HepG2 (cell line): ENCODE results near the gene ARMH1. TPM values are rescaled to one million over a fixed set of nuclear protein-coding genes. Genes with fewer than 3 reads are reported as not detected.

Experiments used
- CHD4 ChIP-seq: fragments of 200-600 bp; sonication (generic); IDR thresholded peaks from 2 replicates; pipeline ENCODE4 v1.7.0; 2017; ENCODE audit warnings: mild to moderate bottlenecking, low read length, borderline replicate concordance
- EEA1 ChIP-seq: sonication (generic); formaldehyde crosslinking; IDR thresholded peaks from 2 replicates; pipeline ENCODE4 v1.5.1; 2020; ENCODE audit warnings: mild to moderate bottlenecking, missing genetic modification reagents, borderline replicate concordance
- ERF ChIP-seq: IDR thresholded peaks from 2 replicates; pipeline ENCODE4 v1.6.1; 2018; ENCODE audit warnings: missing biosample characterization, missing genetic modification reagents
- FOXA1 ChIP-seq, 2 experiments: fragments of 450-650 bp in 1 of 2; sonication (generic) in 1 of 2; formaldehyde crosslinking in 1 of 2; IDR thresholded peaks; 2 replicates each; pipeline versions ENCODE4 v1.4.0 to v1.6.1; 2016 to 2020; ENCODE audit warnings: missing genetic modification reagents in 1 of 2
- FOXM1 ChIP-seq: sonication (generic); formaldehyde crosslinking; IDR thresholded peaks from 2 replicates; pipeline ENCODE4 v1.5.0; 2020; ENCODE audit warnings: missing genetic modification reagents
- HMG20A ChIP-seq: IDR thresholded peaks from 2 replicates; pipeline ENCODE4 v1.6.1; 2016; ENCODE audit warnings: borderline replicate concordance
- HMG20B ChIP-seq: conservative IDR thresholded peaks from 2 replicates; pipeline ENCODE4 v1.6.1; 2016; ENCODE audit warnings: missing genetic modification reagents, missing compliant biosample characterization
- ISX ChIP-seq: sonication (generic); formaldehyde crosslinking; conservative IDR thresholded peaks from 2 replicates; pipeline ENCODE4 v1.5.0; 2020; ENCODE audit warnings: missing genetic modification reagents
- KDM6A ChIP-seq: IDR thresholded peaks from 2 replicates; pipeline ENCODE4 v1.6.1; 2016; ENCODE audit warnings: low read depth
- MIER3 ChIP-seq: IDR thresholded peaks from 2 replicates; pipeline ENCODE4 v1.6.1; 2016; ENCODE audit warnings: missing compliant biosample characterization, borderline replicate concordance
- PHF21A ChIP-seq: sonication (generic); formaldehyde crosslinking; IDR thresholded peaks from 2 replicates; pipeline ENCODE4 v1.5.0; 2020; ENCODE audit warnings: mild to moderate bottlenecking, missing genetic modification reagents
- PRMT3 ChIP-seq: sonication (generic); formaldehyde crosslinking; IDR thresholded peaks from 2 replicates; pipeline ENCODE4 v1.8.1; 2022; ENCODE audit warnings: low read depth, mild to moderate bottlenecking, moderate library complexity, missing genetic modification reagents, borderline replicate concordance
- RAD21 ChIP-seq: fragments of 450-650 bp; formaldehyde crosslinking; IDR thresholded peaks from 2 replicates; pipeline ENCODE4 v1.5.0; 2020; ENCODE audit warnings: mild to moderate bottlenecking
- REL ChIP-seq: sonication (generic); formaldehyde crosslinking; conservative IDR thresholded peaks from 2 replicates; pipeline ENCODE4 v1.8.0; 2022; ENCODE audit warnings: mild to moderate bottlenecking, missing genetic modification reagents, moderate library complexity
- RXRA ChIP-seq: sonication (generic); formaldehyde crosslinking; IDR thresholded peaks from 2 replicates; pipeline ENCODE4 v1.5.1; 2020; ENCODE audit warnings: missing genetic modification reagents
- SIN3A ChIP-seq: IDR thresholded peaks from 2 replicates; pipeline ENCODE4 v1.6.1; 2011; ENCODE audit warnings: low read depth, mild to moderate bottlenecking, control low read depth, low read length, borderline replicate concordance
- SMYD3 ChIP-seq: sonication (generic); formaldehyde crosslinking; IDR thresholded peaks from 2 replicates; pipeline ENCODE4 v1.8.1; 2023; ENCODE audit warnings: mild to moderate bottlenecking, missing genetic modification reagents
- SRY ChIP-seq: sonication (generic); formaldehyde crosslinking; IDR thresholded peaks from 2 replicates; pipeline ENCODE4 v1.8.0; 2022; ENCODE audit warnings: mild to moderate bottlenecking, missing genetic modification reagents
- TP53 ChIP-seq: sonication (generic); formaldehyde crosslinking; conservative IDR thresholded peaks from 2 replicates; pipeline ENCODE4 v1.4.0; 2020; ENCODE audit warnings: missing genetic modification reagents
- WIZ ChIP-seq: sonication (generic); formaldehyde crosslinking; IDR thresholded peaks from 2 replicates; pipeline ENCODE4 v1.5.1; 2020; ENCODE audit warnings: mild to moderate bottlenecking, missing genetic modification reagents
- ZNF460 ChIP-seq: sonication (generic); formaldehyde crosslinking; IDR thresholded peaks from 2 replicates; pipeline ENCODE4 v1.5.1; 2020; ENCODE audit warnings: missing genetic modification reagents, mild to moderate bottlenecking, borderline replicate concordance
- ZNF644 ChIP-seq: IDR thresholded peaks from 2 replicates; pipeline ENCODE4 v1.6.1; 2016; ENCODE audit warnings: low read depth
- polyA plus RNA-seq, 8 experiments: library from polyadenylated mRNA; depleted of rRNA in 3 of 8; stranded (reverse) in 7 of 8; unstranded in 1 of 8; fragments of >200 nt; fragmentation: Illumina TruSeq in 4 of 8; extraction: Trizol in 4 of 8; gene quantifications; 2 replicates each; pipeline versions ENCODE4 v1.2.1 to v1.2.3, GENCODE V29; 2011 to 2016; ENCODE audit warnings: low read depth in 4 of 8, missing spikeins in 1 of 8, mixed read lengths in 1 of 8; ENCODE audit not compliant: insufficient read depth in 1 of 8
- total RNA-seq, 5 experiments: library from RNA; depleted of rRNA; stranded (reverse); fragments of >200 nt; fragmentation: Illumina TruSeq; extraction: Trizol; gene quantifications; 2 replicates each; pipeline ENCODE4 v1.2.3, GENCODE V29; 2016; ENCODE audit warnings: low read depth in 1 of 5
- TF ChIP-seq, protein P1 (sequence below): sonication (generic); formaldehyde crosslinking; IDR thresholded peaks from 2 replicates; pipeline ENCODE4 v1.8.0; 2022; ENCODE audit warnings: low read depth, missing genetic modification reagents
- TF ChIP-seq, protein P2 (sequence below): sonication (generic); formaldehyde crosslinking; IDR thresholded peaks from 2 replicates; pipeline ENCODE4 v1.4.0; 2020; ENCODE audit warnings: mild to moderate bottlenecking, missing genetic modification reagents
- TF ChIP-seq, protein P3 (sequence below): sonication (generic); formaldehyde crosslinking; conservative IDR thresholded peaks from 2 replicates; pipeline ENCODE4 v1.8.0; 2022; ENCODE audit warnings: mild to moderate bottlenecking, moderate library complexity, missing genetic modification reagents
- TF ChIP-seq, protein P4 (sequence below): sonication (generic); formaldehyde crosslinking; conservative IDR thresholded peaks from 2 replicates; pipeline ENCODE4 v1.8.0; 2022; ENCODE audit warnings: low read depth, missing genetic modification reagents

ARMH1 gene
- total and polyA plus RNA-seq, 2 of the 13 experiments (the other 11 are each of a cell fraction or from before 2014, with no cell fraction given), result 0.69 TPM; not detected in 1

DNA sequence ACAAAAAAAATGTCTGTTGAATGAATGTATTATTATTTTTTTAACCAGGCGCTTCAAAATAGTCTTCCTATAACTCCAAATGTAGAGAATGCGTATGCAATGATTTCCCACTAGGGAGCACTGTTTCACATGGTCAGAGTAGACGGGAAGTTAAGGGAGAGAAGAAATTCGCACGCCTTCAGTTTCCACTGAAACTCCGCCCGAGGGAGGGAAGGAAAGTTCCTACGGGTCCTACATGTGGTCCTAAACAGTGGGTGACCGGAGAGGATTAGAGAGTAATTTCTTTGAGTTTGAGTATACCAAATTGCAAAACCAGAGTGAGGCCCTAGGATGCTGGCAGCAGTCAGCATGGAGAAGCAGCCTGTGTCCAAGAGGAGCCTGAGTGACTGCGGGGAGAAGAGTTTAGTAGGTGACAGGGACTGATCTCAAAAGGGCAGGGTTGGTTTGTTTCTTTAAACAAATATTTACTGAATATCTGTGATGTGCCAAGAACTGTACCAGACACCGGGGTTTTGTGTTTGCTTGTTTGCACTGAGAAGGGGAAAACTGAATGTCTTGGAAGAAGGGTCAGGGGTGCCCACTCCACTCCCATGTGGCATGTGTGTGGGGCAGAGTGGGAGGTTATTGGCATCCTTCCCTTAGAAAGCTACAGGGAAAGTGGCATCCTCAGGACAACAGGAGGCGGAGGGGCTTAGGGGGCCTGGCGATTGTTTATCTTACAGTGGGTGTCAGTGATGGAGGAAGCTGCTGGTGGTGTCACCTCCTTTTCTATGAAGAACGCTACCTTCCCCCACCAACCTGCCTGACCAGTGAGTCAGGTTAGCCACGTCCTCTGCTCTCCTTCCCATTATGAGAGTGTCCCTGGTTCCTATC is 33.7 kb downstream of the ARMH1 start (continued):
- TF ChIP-seq, protein P1, sequence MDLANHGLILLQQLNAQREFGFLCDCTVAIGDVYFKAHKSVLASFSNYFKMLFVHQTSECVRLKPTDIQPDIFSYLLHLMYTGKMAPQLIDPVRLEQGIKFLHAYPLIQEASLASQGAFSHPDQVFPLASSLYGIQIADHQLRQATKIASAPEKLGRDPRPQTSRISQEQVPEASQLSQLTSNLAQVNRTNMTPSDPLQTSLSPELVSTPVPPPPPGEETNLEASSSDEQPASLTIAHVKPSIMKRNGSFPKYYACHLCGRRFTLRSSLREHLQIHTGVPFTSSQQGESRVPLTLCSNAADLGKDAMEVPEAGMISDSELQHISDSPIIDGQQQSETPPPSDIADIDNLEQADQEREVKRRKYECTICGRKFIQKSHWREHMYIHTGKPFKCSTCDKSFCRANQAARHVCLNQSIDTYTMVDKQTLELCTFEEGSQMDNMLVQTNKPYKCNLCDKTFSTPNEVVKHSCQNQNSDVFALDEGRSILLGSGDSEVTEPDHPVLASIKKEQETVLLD, result no peak
- TF ChIP-seq REL (CRISPR knock-in tag), result no peak
- no peak for TF ChIP-seq ZNF460
- TF ChIP-seq FOXA1 (IDR thresholded peaks at IDR 0.05), result no peak
- no peak; the same call in 1 of the 2 replicates for TF ChIP-seq FOXA1 (CRISPR knock-in tag; IDR thresholded peaks at IDR 0.05)
- TF ChIP-seq SMYD3 (CRISPR knock-in tag), result no peak
- TF ChIP-seq RAD21 (CRISPR knock-in tag), result peak; percentile 13; the same call in 1 of the 2 replicates
- no peak for TF ChIP-seq SRY
- TF ChIP-seq, protein P2, sequence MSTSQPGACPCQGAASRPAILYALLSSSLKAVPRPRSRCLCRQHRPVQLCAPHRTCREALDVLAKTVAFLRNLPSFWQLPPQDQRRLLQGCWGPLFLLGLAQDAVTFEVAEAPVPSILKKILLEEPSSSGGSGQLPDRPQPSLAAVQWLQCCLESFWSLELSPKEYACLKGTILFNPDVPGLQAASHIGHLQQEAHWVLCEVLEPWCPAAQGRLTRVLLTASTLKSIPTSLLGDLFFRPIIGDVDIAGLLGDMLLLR (CRISPR knock-in tag), result no peak
- TF ChIP-seq KDM6A, result peak; percentile 23; the same call in 1 of the 2 replicates
- TF ChIP-seq MIER3 (CRISPR knock-in tag), result peak; percentile 52; the same call in 1 of the 2 replicates
- peak; percentile 71 for TF ChIP-seq HMG20A
- no peak for TF ChIP-seq SIN3A
- no peak for TF ChIP-seq FOXM1 (CRISPR knock-in tag)
- TF ChIP-seq PHF21A (CRISPR knock-in tag), result no peak
- TF ChIP-seq WIZ, result no peak
- TF ChIP-seq EEA1 (CRISPR knock-in tag), result no peak
- TF ChIP-seq CHD4, result no peak
- no peak for TF ChIP-seq RXRA (CRISPR knock-in tag)
- TF ChIP-seq ZNF644 (CRISPR knock-in tag), result no peak
- TF ChIP-seq, protein P3, sequence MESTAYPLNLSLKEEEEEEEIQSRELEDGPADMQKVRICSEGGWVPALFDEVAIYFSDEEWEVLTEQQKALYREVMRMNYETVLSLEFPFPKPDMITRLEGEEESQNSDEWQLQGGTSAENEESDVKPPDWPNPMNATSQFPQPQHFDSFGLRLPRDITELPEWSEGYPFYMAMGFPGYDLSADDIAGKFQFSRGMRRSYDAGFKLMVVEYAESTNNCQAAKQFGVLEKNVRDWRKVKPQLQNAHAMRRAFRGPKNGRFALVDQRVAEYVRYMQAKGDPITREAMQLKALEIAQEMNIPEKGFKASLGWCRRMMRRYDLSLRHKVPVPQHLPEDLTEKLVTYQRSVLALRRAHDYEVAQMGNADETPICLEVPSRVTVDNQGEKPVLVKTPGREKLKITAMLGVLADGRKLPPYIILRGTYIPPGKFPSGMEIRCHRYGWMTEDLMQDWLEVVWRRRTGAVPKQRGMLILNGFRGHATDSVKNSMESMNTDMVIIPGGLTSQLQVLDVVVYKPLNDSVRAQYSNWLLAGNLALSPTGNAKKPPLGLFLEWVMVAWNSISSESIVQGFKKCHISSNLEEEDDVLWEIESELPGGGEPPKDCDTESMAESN (CRISPR knock-in tag), result no peak
- TF ChIP-seq ERF (CRISPR knock-in tag), result 0 out of 2 replicates have a peak, but pooled peaks have one; percentile 20
- no peak for TF ChIP-seq TP53 (CRISPR knock-in tag)
- TF ChIP-seq HMG20B, result no peak
- no peak for TF ChIP-seq ISX (CRISPR knock-in tag)
- TF ChIP-seq, protein P4, sequence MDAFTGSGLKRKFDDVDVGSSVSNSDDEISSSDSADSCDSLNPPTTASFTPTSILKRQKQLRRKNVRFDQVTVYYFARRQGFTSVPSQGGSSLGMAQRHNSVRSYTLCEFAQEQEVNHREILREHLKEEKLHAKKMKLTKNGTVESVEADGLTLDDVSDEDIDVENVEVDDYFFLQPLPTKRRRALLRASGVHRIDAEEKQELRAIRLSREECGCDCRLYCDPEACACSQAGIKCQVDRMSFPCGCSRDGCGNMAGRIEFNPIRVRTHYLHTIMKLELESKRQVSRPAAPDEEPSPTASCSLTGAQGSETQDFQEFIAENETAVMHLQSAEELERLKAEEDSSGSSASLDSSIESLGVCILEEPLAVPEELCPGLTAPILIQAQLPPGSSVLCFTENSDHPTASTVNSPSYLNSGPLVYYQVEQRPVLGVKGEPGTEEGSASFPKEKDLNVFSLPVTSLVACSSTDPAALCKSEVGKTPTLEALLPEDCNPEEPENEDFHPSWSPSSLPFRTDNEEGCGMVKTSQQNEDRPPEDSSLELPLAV (CRISPR knock-in tag), result no peak
- no peak for TF ChIP-seq PRMT3 (CRISPR knock-in tag)
